WTC11 (cell line): ENCODE results near the gene C17orf113. TPM values are rescaled to one million over a fixed set of nuclear protein-coding genes. Genes with fewer than 3 reads are reported as not detected.

Source experiments
- ATAC-seq: fragments of 200-7000 bp; cut with Tn5 transposase; 2 replicates; pipeline ENCODE4 v1.10.0; 2021; ENCODE audit warnings: mild to moderate bottlenecking, moderate library complexity
- CTCF ChIA-PET: fragments of 300-600 bp; sonication (Branson Sonifier 250); formaldehyde crosslinking; loops from one replicate; lab custom pipeline; 2021; ENCODE audit warnings: antibody characterized with exemption; lab: Charles Lee
- POLR2A ChIA-PET: fragments of 350-600 bp; sonication (Branson Sonifier 250); formaldehyde crosslinking; loops from one replicate; lab custom pipeline; 2021; ENCODE audit warnings: antibody characterized with exemption; lab: Charles Lee
- DNase-seq: peaks from one replicate; pipeline ENCODE4 v3.0.0; 2021; ENCODE audit warnings: low spot score
- H3K27ac Mint-ChIP-seq: 2 replicates; pipeline ENCODE4 v1.8.0; 2021; ENCODE audit warnings: mixed read lengths
- H3K27me3 Mint-ChIP-seq: 2 replicates; pipeline ENCODE4 v1.8.0; 2021; ENCODE audit warnings: low read depth, mild to moderate bottlenecking, moderate library complexity, mixed read lengths
- H3K36me3 Mint-ChIP-seq: 2 replicates; pipeline ENCODE4 v1.8.0; 2021; ENCODE audit warnings: mixed read lengths
- H3K4me1 Mint-ChIP-seq: 2 replicates; pipeline ENCODE4 v1.8.0; 2022; ENCODE audit warnings: mixed read lengths
- H3K4me3 Mint-ChIP-seq: 2 replicates; pipeline ENCODE4 v1.8.0; 2021; ENCODE audit warnings: mild to moderate bottlenecking, moderate library complexity, mixed read lengths
- H3K9me3 Mint-ChIP-seq: 2 replicates; pipeline ENCODE4 v1.8.0; 2021; ENCODE audit warnings: mixed read lengths
- CBFB ChIP-seq: sonication (generic); formaldehyde crosslinking; IDR thresholded peaks from 2 replicates; pipeline ENCODE4 v1.8.1; 2022; ENCODE audit warnings: mild to moderate bottlenecking, low read depth, missing genetic modification reagents
- E2F5 ChIP-seq: sonication (generic); formaldehyde crosslinking; IDR thresholded peaks from 2 replicates; pipeline ENCODE4 v1.8.1; 2022; ENCODE audit warnings: mild to moderate bottlenecking, moderate library complexity, missing genetic modification reagents
- ELF4 ChIP-seq: sonication (generic); formaldehyde crosslinking; IDR thresholded peaks from 2 replicates; pipeline ENCODE4 v1.8.1; 2022; ENCODE audit warnings: low read depth, mild to moderate bottlenecking, moderate library complexity, missing genetic modification reagents
- EMX1 ChIP-seq: fragments of 250-450 bp; sonication (Bioruptor Pico); IDR thresholded peaks from 2 replicates; pipeline ENCODE4 v1.8.0; 2021; ENCODE audit warnings: mild to moderate bottlenecking
- ESRRA ChIP-seq: sonication (generic); formaldehyde crosslinking; IDR thresholded peaks from 2 replicates; pipeline ENCODE4 v1.8.1; 2022; ENCODE audit warnings: mild to moderate bottlenecking, missing genetic modification reagents, borderline replicate concordance
- FOXK1 ChIP-seq: sonication (generic); formaldehyde crosslinking; IDR thresholded peaks from 2 replicates; pipeline ENCODE4 v1.8.0; 2022; ENCODE audit warnings: mild to moderate bottlenecking, moderate library complexity, missing genetic modification reagents
- IRF2 ChIP-seq: sonication (generic); formaldehyde crosslinking; IDR thresholded peaks from 2 replicates; pipeline ENCODE4 v1.8.0; 2022; ENCODE audit warnings: low read depth, missing genetic modification reagents, borderline replicate concordance
- JUN ChIP-seq: sonication (generic); formaldehyde crosslinking; IDR thresholded peaks from 2 replicates; pipeline ENCODE4 v1.8.0; 2023; ENCODE audit warnings: mild to moderate bottlenecking, missing genetic modification reagents
- KAT7 ChIP-seq: sonication (generic); formaldehyde crosslinking; IDR thresholded peaks from 2 replicates; pipeline ENCODE4 v1.8.1; 2023; ENCODE audit warnings: missing genetic modification reagents, mild to moderate bottlenecking, borderline replicate concordance
- NR3C1 ChIP-seq: sonication (generic); formaldehyde crosslinking; conservative IDR thresholded peaks from 2 replicates; pipeline ENCODE4 v1.8.1; 2023; ENCODE audit warnings: low read depth, mild to moderate bottlenecking, missing genetic modification reagents
- SMAD3 ChIP-seq: sonication (generic); formaldehyde crosslinking; IDR thresholded peaks from 2 replicates; pipeline ENCODE4 v1.8.0; 2022; ENCODE audit warnings: missing genetic modification reagents, mild to moderate bottlenecking, borderline replicate concordance
- ZBTB21 ChIP-seq: sonication (generic); formaldehyde crosslinking; IDR thresholded peaks from 2 replicates; pipeline ENCODE4 v1.8.1; 2023; ENCODE audit warnings: mild to moderate bottlenecking, missing genetic modification reagents, borderline replicate concordance
- ZBTB43 ChIP-seq: sonication (generic); formaldehyde crosslinking; IDR thresholded peaks from 2 replicates; pipeline ENCODE4 v1.8.1; 2023; ENCODE audit warnings: mild to moderate bottlenecking, missing genetic modification reagents
- ZNF263 ChIP-seq: sonication (generic); formaldehyde crosslinking; IDR thresholded peaks from 2 replicates; pipeline ENCODE4 v1.8.1; 2022; ENCODE audit warnings: low read depth, mild to moderate bottlenecking, moderate library complexity, missing genetic modification reagents
- total RNA-seq: library from RNA; stranded (reverse); gene quantifications from 3 replicates; pipeline ENCODE4 v1.2.3, GENCODE V29; 2021
- TF ChIP-seq, protein P1 (sequence below): sonication (generic); formaldehyde crosslinking; conservative IDR thresholded peaks from 2 replicates; pipeline ENCODE4 v1.8.1; 2022; ENCODE audit warnings: mild to moderate bottlenecking, missing genetic modification reagents
- TF ChIP-seq, protein P2 (sequence below): sonication (generic); formaldehyde crosslinking; IDR thresholded peaks from 2 replicates; pipeline ENCODE4 v1.8.1; 2022; ENCODE audit warnings: low read depth, mild to moderate bottlenecking, moderate library complexity, missing genetic modification reagents, borderline replicate concordance
- TF ChIP-seq, protein P3 (sequence below): fragments of 250-450 bp; sonication (Bioruptor Pico); IDR thresholded peaks from 2 replicates; pipeline ENCODE4 v1.9.0; 2021; ENCODE audit warnings: mild to moderate bottlenecking
- TF ChIP-seq, protein P4 (sequence below): sonication (generic); formaldehyde crosslinking; IDR thresholded peaks from 2 replicates; pipeline ENCODE4 v1.8.0; 2023; ENCODE audit warnings: missing genetic modification reagents

C17orf113 gene
- total RNA-seq, 1 experiment from 2014 or later: 1.9 TPM

DNA sequence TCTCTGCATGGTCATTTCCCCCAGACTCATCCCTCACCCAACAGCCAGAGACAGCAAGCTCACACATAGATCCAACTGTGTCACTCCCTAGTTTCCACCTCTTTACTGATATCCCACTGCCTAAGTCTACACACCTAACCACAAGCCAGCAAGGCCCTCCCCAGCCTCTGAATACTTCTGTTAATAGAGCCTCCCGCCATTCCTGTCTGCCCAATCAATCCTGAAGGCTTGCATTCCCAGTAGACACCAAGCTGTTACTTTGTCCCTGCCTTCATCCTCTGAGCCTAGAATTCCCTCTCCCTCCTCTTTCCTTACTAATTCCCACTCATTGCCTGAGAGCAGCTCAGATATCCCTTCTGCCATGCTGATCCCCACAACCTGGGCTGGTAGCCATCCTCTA is 4.7 kb downstream of the C17orf113 start:
- no peaks in the 10 kb centered on the region for H3K36me3 Mint-ChIP-seq
- H3K4me3 Mint-ChIP-seq: no peak overlapping the region
- ATAC-seq: no peak
- TF ChIP-seq SMAD3 (CRISPR knock-in tag): no peak
- no peak for TF ChIP-seq NR3C1 (CRISPR knock-in tag)
- no peak for TF ChIP-seq E2F5 (CRISPR knock-in tag)
- TF ChIP-seq ZNF263 (CRISPR knock-in tag): no peak
- H3K4me1 Mint-ChIP-seq: peaks cover under 1% of the 10 kb centered on the region
- ChIA-PET POLR2A (no interaction called here), CTCF (interaction anchor here (1.3 to 3.5 kb wide), 3 partner anchors 17 to 56 kb away, joined by 3 to 20 read pairs (median 8); no protein-coding TSS in a partner anchor)
- no peak for DNase-seq
- no peaks in the 10 kb centered on the region for H3K9me3 Mint-ChIP-seq
- H3K27ac Mint-ChIP-seq: peak overlapping the region; percentile 83
- H3K27me3 Mint-ChIP-seq: peaks cover 4% of the 10 kb centered on the region; the same call in 1 of the 2 replicates

DNA sequence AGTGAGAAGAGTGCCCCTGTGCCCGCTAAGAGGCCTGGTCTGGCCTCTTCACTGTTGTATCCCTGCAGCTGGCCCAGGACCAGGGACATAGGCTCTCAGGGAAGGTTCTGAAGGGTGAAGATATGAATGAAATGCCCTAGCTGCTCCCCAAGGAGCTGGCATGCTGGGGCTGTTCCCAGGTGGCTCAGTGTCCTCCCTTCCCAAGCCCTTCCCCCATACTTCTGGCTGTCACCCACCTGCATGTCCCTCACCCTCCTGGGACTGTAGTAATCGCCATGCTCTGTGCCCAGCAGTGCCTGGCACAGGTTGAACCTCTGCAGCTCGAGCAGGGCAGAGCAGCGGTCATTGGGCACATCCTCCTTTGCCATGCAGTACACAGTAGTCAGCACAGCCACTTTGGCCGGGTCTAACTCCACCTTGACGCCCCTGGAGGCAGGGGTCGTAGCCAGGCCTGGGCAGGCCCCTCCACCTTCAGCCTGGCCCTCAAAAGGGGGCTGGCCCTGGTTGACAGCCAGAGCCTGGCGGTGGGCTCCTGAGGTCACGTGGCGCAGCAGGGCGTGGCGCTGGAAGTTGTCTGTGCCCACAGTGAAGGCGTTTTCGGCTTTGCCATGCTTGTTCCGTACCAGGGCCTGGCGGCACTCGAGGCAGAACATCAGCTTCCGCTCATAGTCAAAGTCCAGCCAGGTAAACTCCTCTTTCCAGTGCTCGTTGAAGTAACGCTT is 7.6 kb downstream of the C17orf113 start:
- TF ChIP-seq, protein P1, sequence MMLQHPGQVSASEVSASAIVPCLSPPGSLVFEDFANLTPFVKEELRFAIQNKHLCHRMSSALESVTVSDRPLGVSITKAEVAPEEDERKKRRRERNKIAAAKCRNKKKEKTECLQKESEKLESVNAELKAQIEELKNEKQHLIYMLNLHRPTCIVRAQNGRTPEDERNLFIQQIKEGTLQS: no peak
- TF ChIP-seq ZBTB43 (CRISPR knock-in tag) (no peak), IRF2 (no peak), ELF4 (CRISPR knock-in tag) (no peak), ZBTB21 (CRISPR knock-in tag) (no peak), JUN (CRISPR knock-in tag) (no peak), ESRRA (no peak), CBFB (CRISPR knock-in tag) (no peak)
- TF ChIP-seq, protein P2, sequence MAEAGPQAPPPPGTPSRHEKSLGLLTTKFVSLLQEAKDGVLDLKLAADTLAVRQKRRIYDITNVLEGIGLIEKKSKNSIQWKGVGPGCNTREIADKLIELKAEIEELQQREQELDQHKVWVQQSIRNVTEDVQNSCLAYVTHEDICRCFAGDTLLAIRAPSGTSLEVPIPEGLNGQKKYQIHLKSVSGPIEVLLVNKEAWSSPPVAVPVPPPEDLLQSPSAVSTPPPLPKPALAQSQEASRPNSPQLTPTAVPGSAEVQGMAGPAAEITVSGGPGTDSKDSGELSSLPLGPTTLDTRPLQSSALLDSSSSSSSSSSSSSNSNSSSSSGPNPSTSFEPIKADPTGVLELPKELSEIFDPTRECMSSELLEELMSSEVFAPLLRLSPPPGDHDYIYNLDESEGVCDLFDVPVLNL (CRISPR knock-in tag): no peak
- TF ChIP-seq, protein P3, sequence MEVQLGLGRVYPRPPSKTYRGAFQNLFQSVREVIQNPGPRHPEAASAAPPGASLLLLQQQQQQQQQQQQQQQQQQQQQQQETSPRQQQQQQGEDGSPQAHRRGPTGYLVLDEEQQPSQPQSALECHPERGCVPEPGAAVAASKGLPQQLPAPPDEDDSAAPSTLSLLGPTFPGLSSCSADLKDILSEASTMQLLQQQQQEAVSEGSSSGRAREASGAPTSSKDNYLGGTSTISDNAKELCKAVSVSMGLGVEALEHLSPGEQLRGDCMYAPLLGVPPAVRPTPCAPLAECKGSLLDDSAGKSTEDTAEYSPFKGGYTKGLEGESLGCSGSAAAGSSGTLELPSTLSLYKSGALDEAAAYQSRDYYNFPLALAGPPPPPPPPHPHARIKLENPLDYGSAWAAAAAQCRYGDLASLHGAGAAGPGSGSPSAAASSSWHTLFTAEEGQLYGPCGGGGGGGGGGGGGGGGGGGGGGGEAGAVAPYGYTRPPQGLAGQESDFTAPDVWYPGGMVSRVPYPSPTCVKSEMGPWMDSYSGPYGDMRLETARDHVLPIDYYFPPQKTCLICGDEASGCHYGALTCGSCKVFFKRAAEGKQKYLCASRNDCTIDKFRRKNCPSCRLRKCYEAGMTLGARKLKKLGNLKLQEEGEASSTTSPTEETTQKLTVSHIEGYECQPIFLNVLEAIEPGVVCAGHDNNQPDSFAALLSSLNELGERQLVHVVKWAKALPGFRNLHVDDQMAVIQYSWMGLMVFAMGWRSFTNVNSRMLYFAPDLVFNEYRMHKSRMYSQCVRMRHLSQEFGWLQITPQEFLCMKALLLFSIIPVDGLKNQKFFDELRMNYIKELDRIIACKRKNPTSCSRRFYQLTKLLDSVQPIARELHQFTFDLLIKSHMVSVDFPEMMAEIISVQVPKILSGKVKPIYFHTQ (CRISPR knock-in tag): no peak
- no peak for DNase-seq
- H3K27ac Mint-ChIP-seq: no peak overlapping the region; the same call in 1 of the 2 replicates
- H3K9me3 Mint-ChIP-seq: no peaks in the 10 kb centered on the region
- H3K4me1 Mint-ChIP-seq: peaks cover 5% of the 10 kb centered on the region
- no peak overlapping the region for H3K4me3 Mint-ChIP-seq
- no peak for ATAC-seq
- H3K27me3 Mint-ChIP-seq: no peaks in the 10 kb centered on the region
- H3K36me3 Mint-ChIP-seq: no peaks in the 10 kb centered on the region
- ChIA-PET CTCF (interaction anchor here (1.0 kb wide), 1 partner anchor 8 kb away, joined by 3 read pairs; no protein-coding TSS in a partner anchor), POLR2A (no interaction called here)

- TF ChIP-seq KAT7 (CRISPR knock-in tag) (no peak), EMX1 (CRISPR knock-in tag) (no peak), SMAD3 (CRISPR knock-in tag) (no peak), FOXK1 (CRISPR knock-in tag) (no peak)
- TF ChIP-seq, protein P4, sequence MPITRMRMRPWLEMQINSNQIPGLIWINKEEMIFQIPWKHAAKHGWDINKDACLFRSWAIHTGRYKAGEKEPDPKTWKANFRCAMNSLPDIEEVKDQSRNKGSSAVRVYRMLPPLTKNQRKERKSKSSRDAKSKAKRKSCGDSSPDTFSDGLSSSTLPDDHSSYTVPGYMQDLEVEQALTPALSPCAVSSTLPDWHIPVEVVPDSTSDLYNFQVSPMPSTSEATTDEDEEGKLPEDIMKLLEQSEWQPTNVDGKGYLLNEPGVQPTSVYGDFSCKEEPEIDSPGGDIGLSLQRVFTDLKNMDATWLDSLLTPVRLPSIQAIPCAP (CRISPR knock-in tag): no peak
- ATAC-seq (no peak), DNase-seq (no peak)
- ChIA-PET CTCF (interaction anchor here (0.7 to 5.0 kb wide), 9 partner anchors 8 to 77 kb away, joined by 3 to 34 read pairs (median 4); partner anchors contain the start of gene NKIRAS2), POLR2A (no interaction called here)
- Mint-ChIP-seq H3K4me3 (no peak overlapping the region), H3K27ac (no peak overlapping the region), H3K9me3 (no peaks in the 10 kb centered on the region), H3K4me1 (peaks cover 7% of the 10 kb centered on the region), H3K27me3 (no peaks in the 10 kb centered on the region), H3K36me3 (no peaks in the 10 kb centered on the region)
Measured at GRCh38 chr17:42041619-42042018, 8.8 kb downstream of the C17orf113 start.
